A673 (cell line): ENCODE data around the gene CDH24. TPM values are rescaled to one million over a fixed set of nuclear protein-coding genes. Genes with fewer than 3 reads are reported as not detected.

ENCODE experiments used
- BruUV-seq: library from RNA; stranded (reverse); fragments of 400-500 nt; replicated peaks from 2 replicates; lab custom pipeline; 2021; lab: Mats Ljungman, UMichigan
- CTCF ChIA-PET: fragments of 300-600 bp; sonication (Branson Sonifier 250); formaldehyde crosslinking; loops from one replicate; lab custom pipeline; 2022; ENCODE audit warnings: antibody characterized with exemption; lab: Charles Lee
- POLR2A ChIA-PET: fragments of 300-600 bp; sonication (Branson Sonifier 250); formaldehyde crosslinking; loops from one replicate; lab custom pipeline; 2022; ENCODE audit warnings: antibody characterized with exemption; ENCODE audit not compliant: low non-redundant PET; lab: Charles Lee
- DNase-seq: peaks from one replicate; pipeline ENCODE4 v3.0.0-alpha.2; 2015; ENCODE audit warnings: low spot score
- H3K27ac ChIP-seq: fragments of 200-600 bp; sonication (generic); 2 replicates; pipeline ENCODE4 v1.5.1; 2016; ENCODE audit warnings: mixed run types, low read depth, mild to moderate bottlenecking, mixed read lengths, antibody characterized with exemption, low read length; ENCODE audit not compliant: poor library complexity, severe bottlenecking
- H3K27me3 ChIP-seq: fragments of 200-600 bp; sonication (generic); replicated peaks from 2 replicates; pipeline ENCODE4 v1.6.1; 2017; ENCODE audit warnings: mixed run types, low read depth, mild to moderate bottlenecking, mixed read lengths, antibody characterized with exemption, low read length; ENCODE audit not compliant: insufficient read depth, poor library complexity
- H3K36me3 ChIP-seq: fragments of 200-600 bp; sonication (generic); 2 replicates; pipeline ENCODE4 v1.6.1; 2016; ENCODE audit warnings: mixed run types, mild to moderate bottlenecking, mixed read lengths, antibody characterized with exemption, low read length; ENCODE audit not compliant: insufficient read depth, poor library complexity, severe bottlenecking
- H3K4me1 ChIP-seq: fragments of 200-600 bp; sonication (generic); 2 replicates; pipeline ENCODE4 v1.6.1; 2017; ENCODE audit warnings: mixed run types, mild to moderate bottlenecking, mixed read lengths, antibody characterized with exemption, low read length; ENCODE audit not compliant: insufficient read depth, poor library complexity, severe bottlenecking
- H3K4me3 ChIP-seq: fragments of 200-600 bp; sonication (generic); 2 replicates; pipeline ENCODE4 v1.5.1; 2016; ENCODE audit warnings: low read depth, mixed run types, mild to moderate bottlenecking, mixed read lengths, low read length; ENCODE audit not compliant: poor library complexity, severe bottlenecking
- H3K9me3 ChIP-seq: fragments of 200-600 bp; sonication (generic); 2 replicates; pipeline ENCODE4 v1.6.1; 2016; ENCODE audit warnings: mixed run types, low read depth, mild to moderate bottlenecking, mixed read lengths, antibody characterized with exemption, low read length; ENCODE audit not compliant: poor library complexity, severe bottlenecking
- EZH2 ChIP-seq: fragments of 200-600 bp; sonication (generic); IDR thresholded peaks from 2 replicates; pipeline ENCODE4 v1.6.1; 2017; ENCODE audit warnings: borderline replicate concordance, low read depth, mild to moderate bottlenecking, mixed read lengths, antibody characterized with exemption, low read length; ENCODE audit not compliant: poor library complexity, severe bottlenecking
- intact Hi-C: fragments of 100-400 bp; cut with micrococcal nuclease; formaldehyde crosslinking; loops from one replicate; pipeline ENCODE4 v1.10.0; 2022; ENCODE audit not compliant: unreplicated experiment
- total RNA-seq: library from RNA; stranded (reverse); gene quantifications from 2 replicates; pipeline ENCODE4 v1.2.3, GENCODE V29; 2021
- TF ChIP-seq, protein P1 (sequence below): fragments of 300-800, 200-600 bp; sonication (generic); conservative IDR thresholded peaks from 2 replicates; pipeline ENCODE4 v1.5.1; 2017; ENCODE audit warnings: low read depth, mild to moderate bottlenecking, antibody characterized with exemption, low read length, moderate library complexity, mixed read lengths

The CDH24 gene
- total RNA-seq, 1 experiment from 2014 or later = 44.8 TPM

DNA sequence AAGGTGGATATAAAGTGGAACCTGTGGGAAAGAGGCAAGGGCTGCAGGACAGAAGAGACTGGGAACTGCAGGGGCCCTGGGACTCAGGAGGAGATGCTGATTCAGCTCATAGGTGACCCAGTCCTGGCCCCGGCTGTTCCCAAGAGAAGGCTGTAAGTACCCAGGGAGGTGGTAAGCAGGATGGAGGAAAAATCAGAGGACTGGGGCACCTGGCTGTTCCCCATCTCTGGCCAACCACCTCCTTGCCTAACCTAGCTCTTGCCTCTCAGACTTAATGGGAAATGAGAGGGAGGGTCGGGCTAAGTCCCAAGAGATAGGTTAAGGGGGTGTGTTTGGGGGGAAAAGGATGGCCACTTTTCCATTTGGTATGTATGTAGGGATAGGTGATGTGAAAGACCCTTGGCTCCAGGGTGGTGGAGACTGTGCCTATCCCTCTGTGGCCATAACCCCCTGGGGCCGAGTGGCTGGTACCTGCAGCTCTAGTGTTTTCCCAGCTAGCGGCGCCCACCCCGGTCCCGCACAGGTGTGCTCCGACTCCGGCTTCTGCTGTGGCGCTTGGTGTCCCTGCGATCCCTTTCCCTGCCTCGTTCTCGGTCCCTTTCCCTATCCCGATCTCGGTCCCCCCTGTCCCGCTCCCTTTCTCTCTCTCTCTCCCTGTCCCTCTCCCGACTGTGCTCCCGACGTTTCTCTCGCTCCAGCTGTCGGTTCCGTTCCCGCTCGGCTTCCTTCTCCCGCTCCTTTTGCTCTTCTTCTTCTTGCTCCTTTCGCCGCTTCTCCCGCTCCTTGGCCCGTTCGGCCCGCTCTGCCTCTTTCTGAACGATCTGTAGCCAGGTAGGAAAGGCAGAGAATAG, 1.6 kb upstream of the CDH24 start:
- TSS peak; percentile 79 for BruUV-seq
- intact Hi-C loops = loop anchor here (1.0 to 10.0 kb wide), 4 partner anchors 65 to 672 kb away; no protein-coding TSS in a partner anchor
- H3K4me3 ChIP-seq = no peak overlapping the region
- H3K36me3 ChIP-seq = peaks cover 56% of the 10 kb centered on the region
- ChIA-PET POLR2A (interaction anchor here (0.5 to 0.7 kb wide), 3 partner anchors 50 to 77 kb away, joined by 4 to 13 read pairs (median 5); partner anchors contain the start of gene AJUBA), CTCF (interaction anchor here (0.6 to 10.7 kb wide), 14 partner anchors 10 to 171 kb away, joined by 3 to 134 read pairs (median 6); partner anchors contain the start of genes AJUBA and PRMT5)
- no peak for DNase-seq
- H3K27me3 ChIP-seq = no peaks in the 10 kb centered on the region
- TF ChIP-seq, protein P1, sequence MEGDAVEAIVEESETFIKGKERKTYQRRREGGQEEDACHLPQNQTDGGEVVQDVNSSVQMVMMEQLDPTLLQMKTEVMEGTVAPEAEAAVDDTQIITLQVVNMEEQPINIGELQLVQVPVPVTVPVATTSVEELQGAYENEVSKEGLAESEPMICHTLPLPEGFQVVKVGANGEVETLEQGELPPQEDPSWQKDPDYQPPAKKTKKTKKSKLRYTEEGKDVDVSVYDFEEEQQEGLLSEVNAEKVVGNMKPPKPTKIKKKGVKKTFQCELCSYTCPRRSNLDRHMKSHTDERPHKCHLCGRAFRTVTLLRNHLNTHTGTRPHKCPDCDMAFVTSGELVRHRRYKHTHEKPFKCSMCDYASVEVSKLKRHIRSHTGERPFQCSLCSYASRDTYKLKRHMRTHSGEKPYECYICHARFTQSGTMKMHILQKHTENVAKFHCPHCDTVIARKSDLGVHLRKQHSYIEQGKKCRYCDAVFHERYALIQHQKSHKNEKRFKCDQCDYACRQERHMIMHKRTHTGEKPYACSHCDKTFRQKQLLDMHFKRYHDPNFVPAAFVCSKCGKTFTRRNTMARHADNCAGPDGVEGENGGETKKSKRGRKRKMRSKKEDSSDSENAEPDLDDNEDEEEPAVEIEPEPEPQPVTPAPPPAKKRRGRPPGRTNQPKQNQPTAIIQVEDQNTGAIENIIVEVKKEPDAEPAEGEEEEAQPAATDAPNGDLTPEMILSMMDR = no peak
- TF ChIP-seq EZH2 = no peak
- H3K4me1 ChIP-seq = peaks cover 27% of the 10 kb centered on the region
- peak overlapping the region; percentile 32 for H3K27ac ChIP-seq
- H3K9me3 ChIP-seq = no peaks in the 10 kb centered on the region

DNA sequence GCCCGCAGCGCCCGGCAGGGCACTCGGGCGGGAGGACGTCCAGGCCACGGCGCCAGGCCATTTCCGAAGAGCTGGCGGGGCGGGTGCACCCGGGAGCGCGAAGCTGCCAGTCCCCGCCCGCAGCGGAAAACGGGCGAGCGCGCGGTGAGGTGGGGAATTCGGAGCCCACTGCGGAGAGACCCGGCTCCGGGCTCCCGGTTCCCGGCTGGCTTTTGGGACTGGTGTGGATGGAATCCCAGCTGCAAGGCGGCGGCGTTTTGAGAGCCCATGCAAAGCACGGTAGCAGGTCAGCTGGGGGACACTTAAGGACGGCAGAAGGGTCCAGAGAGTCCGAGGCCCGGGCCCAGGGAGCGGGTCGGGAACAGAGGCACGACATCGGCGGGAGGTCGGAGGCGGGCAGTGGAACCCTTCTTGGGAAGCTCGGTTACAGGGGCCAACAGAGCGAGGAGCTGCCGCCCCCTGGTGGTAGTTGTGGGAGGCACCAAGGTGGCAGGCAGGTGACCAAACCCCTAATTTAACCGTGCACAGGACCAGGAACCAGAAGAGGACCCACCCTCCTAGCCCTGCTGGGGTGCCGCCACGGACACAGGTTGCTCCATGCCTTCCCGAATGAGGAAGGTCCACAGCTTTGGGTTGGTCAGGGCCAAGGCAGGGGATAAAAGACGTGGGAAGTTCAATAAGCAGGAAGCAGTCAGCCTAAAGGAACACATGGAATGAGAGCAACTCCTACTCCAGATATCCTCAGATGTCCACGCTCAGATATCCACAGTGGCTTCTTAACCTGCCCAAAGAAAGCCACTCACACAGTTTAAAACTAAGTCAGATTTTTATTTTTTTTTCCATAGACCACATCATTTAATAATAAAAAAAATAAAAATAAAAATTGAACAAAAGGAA, 685 bp upstream of the CDH24 start:
- ChIA-PET CTCF (interaction anchor here (0.6 to 10.7 kb wide), 17 partner anchors 11 to 170 kb away, joined by 3 to 134 read pairs (median 5); partner anchors contain the start of genes AJUBA and PRMT5), POLR2A (interaction anchor here (0.5 kb wide), 1 partner anchor 57 kb away, joined by 8 read pairs; no protein-coding TSS in a partner anchor)
- Histone ChIP-seq H3K4me1 (peaks cover 27% of the 10 kb centered on the region), H3K36me3 (peaks cover 54% of the 10 kb centered on the region), H3K4me3 (peak overlapping the region; percentile 76), H3K27ac (peak overlapping the region; percentile 77), H3K27me3 (no peaks in the 10 kb centered on the region), H3K9me3 (no peaks in the 10 kb centered on the region)
- intact Hi-C loops = loop anchor here (1.0 to 10.0 kb wide), 4 partner anchors 64 to 671 kb away; no protein-coding TSS in a partner anchor
- TF ChIP-seq, protein P1 = peak; percentile 98
- no peak for TF ChIP-seq EZH2
- DNase-seq = peak; percentile 93
- TSS peak; percentile 17 for BruUV-seq
